AG04449 (cell line): ENCODE data around the gene LRFN2.

Source experiments
- CTCF ChIA-PET: fragments of 350-600 bp; formaldehyde crosslinking; extraction: SDS; loops from one replicate; lab custom pipeline; 2021; ENCODE audit warnings: antibody characterized with exemption; lab: Yijun Ruan, JAX
- POLR2A ChIA-PET: fragments of 400-600, 350-600 bp; formaldehyde crosslinking; extraction: SDS; loops from one replicate; lab custom pipeline; 2020; ENCODE audit warnings: antibody characterized with exemption, inconsistent platforms; lab: Yijun Ruan, JAX
- DNase-seq: peaks from one replicate; pipeline ENCODE4 v3.0.0-alpha.2; 2010; ENCODE audit warnings: low read depth, low spot score
- H3K4me3 ChIP-seq: 2 replicates; pipeline ENCODE4 v1.5.1; 2011; ENCODE audit warnings: low read depth, mild to moderate bottlenecking, control low read depth, low read length
- CTCF ChIP-seq: IDR thresholded peaks from one replicate; pipeline ENCODE4 v1.5.1; 2011; ENCODE audit warnings: mild to moderate bottlenecking, moderate library complexity, low read length, control low read depth, inconsistent platforms; ENCODE audit not compliant: insufficient read depth; ENCODE audit errors: missing control alignments

LRFN2 gene

GRCh38 chr6:40535110-40535818 lies 51.9 kb downstream of the LRFN2 start:
- ChIA-PET POLR2A (no interaction called here), CTCF (no interaction called here)
- no peak overlapping the region for H3K4me3 ChIP-seq
- no peak for DNase-seq
- no peak for TF ChIP-seq CTCF

DNA sequence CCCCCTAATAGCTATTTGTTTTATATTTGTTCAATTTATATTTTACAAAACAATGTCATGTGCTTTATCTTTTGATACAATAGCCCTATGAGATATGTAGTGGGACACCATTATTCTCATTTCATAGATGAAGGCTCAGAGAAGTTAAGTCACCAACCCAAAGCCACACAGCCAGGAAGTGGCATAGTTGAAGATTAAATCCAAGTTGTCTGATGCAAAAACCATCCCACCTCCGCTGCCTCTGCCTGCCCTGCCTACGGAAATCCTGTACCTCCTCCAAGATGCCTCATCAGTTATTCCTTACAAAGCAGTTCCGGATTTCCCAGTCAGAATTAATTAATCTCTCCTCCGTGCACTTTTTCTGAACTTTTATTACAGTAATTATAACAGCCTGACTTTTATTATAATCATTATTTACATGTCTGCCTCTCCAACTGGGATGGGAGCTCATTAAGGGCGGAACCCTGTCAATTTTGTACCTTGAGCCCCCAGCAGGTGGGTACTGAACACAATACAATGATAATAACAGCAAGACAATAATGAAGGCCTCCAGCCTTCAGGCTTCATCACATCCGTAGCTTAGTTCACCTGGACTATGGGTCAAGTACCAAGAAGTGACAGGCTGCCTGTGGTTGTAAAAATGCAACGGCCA lies 54.7 kb downstream of the LRFN2 start:
- no peak overlapping the region for H3K4me3 ChIP-seq
- ChIA-PET POLR2A (no interaction called here), CTCF (no interaction called here)
- TF ChIP-seq CTCF = no peak
- DNase-seq = no peak

DNA sequence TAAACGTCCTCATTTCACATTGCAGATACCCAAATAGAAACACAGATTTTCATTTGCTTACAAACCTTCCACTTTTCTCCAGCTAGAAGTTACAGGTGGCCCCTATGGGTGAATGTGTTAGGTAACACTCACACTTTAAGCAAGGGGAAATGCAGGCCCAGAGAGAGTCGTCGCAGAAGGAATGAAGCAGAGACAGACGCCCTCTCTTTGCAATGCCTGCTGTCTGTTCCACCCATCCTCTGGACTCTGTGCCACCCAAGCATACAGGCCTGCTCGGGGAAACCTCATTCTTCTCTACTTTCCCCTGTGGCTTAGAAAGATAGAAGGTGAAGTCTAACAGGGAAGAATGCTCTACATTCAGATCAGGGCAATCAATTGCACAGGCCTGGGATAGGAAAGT lies 57.2 kb downstream of the LRFN2 start:
- ChIA-PET POLR2A (no interaction called here), CTCF (no interaction called here)
- H3K4me3 ChIP-seq = no peak overlapping the region
- no peak for TF ChIP-seq CTCF
- DNase-seq = no peak

DNA sequence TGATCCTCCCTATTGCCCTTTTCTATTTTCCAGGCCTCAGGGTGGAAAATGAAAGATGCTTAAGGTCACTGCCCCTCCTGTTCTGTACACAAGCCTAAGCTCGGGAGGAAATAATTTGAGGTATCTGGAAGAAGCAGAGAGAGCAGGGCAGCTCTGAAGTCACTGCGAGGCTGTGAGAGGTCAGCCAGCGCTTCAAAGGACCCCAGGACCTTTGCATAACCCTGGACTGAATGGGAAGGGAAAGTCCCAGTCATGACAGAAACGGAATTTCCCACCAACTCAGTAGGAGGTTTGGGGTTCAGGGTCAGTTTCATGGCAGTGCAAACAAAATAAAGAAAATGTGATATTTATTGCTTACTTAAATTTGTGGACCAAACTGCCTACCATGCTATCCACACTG lies 58.1 kb downstream of the LRFN2 start:
- ChIA-PET CTCF (no interaction called here), POLR2A (no interaction called here)
- DNase-seq = no peak
- no peak overlapping the region for H3K4me3 ChIP-seq
- TF ChIP-seq CTCF = no peak

DNA sequence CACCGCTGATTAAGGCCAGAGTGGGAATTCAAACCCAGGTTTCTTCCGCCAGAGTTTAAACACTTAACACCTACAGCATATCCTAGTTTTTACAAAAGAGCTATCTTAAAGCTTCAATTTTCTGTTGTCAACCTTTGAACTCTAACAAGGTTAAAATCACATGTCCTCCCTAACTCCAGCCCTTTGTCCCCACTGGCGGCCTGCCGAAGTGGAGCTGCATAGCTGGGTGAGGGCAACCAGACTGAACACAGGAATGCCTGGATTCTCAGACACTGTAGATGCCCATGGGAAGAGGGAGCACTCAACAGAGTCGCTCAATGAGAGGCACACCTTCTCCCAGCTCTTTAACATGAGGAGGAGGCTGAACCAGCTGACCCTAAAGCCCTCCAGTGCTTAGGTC lies 59.1 kb downstream of the LRFN2 start:
- ChIA-PET POLR2A (no interaction called here), CTCF (no interaction called here)
- DNase-seq = no peak
- no peak overlapping the region for H3K4me3 ChIP-seq
- TF ChIP-seq CTCF = no peak

DNA sequence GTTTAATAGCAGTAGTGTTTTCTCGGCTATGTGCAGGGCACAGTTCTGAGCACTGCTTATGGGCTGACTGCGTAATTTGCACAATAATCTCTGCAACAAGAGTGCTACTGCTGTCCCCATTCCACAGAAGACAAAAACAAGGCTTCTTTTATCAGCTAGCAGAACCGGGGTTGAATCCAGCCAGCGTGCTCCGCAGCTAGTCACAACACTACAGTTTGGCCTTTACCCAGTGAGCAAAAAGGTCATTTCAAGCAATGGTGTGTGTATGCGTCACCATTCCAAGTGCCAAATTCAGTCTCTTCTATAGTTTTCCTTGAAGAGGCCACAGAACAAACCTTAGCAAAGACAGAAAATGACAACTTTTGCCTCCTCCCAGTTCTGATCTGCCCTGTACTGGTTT lies 61.1 kb downstream of the LRFN2 start:
- no peak overlapping the region for H3K4me3 ChIP-seq
- no peak for DNase-seq
- POLR2A ChIA-PET = no interaction called here
- CTCF ChIA-PET = no interaction called here
- TF ChIP-seq CTCF = no peak
